ENCODE data around the gene GOLGA1. TPM values are rescaled to one million over a fixed set of nuclear protein-coding genes. Genes with fewer than 3 reads are reported as not detected.
"Not testable (repeated sequence)": the region's sequence is repeated elsewhere in the genome, so short reads cannot be mapped to it uniquely, and the experiment has no call there.

Gene GOLGA1
- total RNA-seq, 1 donor from 2014 or later, result 11.5 TPM

DNA sequence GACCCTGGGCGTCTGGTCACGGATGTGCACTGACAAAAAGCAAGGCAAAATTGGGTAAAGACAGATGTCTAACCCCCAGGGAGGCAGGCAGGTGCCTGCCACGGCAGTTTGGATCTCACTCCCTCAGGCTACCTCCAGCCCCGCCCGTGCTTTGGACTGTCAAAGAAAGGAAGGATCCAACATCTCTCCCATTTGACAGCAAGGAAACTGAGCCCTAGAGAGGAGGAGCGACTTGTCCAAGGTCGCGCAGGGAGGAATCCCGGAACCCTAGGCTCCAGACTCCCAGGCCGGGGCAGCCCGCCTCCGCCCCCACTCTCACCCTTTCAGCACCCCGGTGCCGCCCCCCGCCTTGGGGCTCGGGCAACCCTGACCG is 376 bp downstream of the GOLGA1 start:
- no peak for DNase-seq

DNA sequence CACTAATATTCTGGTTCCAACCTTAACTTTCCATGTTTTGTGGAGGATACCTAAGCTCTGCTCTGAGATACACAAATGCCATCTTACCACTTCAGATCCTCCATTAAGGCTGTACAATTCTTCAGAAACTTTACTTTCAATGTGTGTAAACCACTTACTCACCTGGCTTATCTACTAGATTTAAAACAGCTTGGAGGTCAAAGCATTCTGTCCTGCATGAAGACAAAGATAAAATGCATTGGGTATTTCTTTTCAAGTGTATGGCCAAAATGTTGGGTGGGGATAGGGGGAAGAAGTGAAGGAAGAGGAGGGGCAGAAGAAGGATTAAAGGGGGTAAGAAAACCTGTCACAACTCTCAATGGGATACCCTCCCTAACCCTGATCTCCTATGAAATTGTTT is 939 bp downstream of the GOLGA1 start:
- DNase-seq, result no peak

DNA sequence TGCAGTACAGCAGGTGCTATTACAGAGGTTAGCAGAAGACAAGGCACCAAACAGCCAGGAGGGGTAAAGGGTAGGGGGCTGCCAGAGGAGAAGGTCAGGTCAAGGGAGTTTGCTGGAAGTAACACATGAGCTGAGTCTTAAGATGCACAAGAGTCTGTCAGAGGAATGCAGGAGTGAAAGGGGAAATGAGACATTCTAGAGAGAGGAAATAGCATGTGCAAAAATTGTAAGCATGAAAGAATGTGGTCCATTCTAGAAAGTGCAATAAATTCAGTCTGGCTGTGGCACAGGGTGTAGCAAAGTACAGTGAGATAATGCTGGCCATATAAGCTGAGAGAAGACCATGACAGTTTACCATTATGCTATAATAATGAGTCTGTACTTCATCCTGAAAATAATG is 6.6 kb downstream of the GOLGA1 start:
- DNase-seq, result no peak

- no peak for DNase-seq
These were observed 8.6 kb downstream of the GOLGA1 start for GRCh38 chr9:124932333-124932732.

GRCh38 chr9:124929464-124929863 is 11.4 kb downstream of the GOLGA1 start:
- no peak for DNase-seq

GRCh38 chr9:124928116-124928515 is 12.8 kb downstream of the GOLGA1 start:
- DNase-seq, result no peak

DNA sequence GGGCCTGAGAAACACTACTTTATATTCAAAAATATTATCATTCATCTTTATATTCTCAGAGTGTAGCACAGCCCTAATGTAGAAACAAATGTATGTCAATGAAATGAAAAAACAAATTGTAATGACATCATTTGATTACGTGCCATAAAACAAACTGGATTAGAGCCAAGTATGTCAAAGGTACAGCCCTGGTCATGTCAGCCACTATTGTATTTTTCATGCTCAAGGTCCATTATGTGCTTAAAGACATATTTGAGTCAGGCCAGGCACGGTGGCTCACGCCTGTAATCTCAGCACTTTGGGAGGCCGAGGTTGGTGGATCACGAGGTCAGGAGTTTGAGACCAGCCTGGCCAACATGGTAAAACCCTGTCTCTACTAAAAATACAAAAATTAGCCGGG is 20.5 kb downstream of the GOLGA1 start:
- not testable (repeated sequence) for DNase-seq

- no peak for DNase-seq
These were observed 26.0 kb downstream of the GOLGA1 start for GRCh38 chr9:124914753-124915405.

DNA sequence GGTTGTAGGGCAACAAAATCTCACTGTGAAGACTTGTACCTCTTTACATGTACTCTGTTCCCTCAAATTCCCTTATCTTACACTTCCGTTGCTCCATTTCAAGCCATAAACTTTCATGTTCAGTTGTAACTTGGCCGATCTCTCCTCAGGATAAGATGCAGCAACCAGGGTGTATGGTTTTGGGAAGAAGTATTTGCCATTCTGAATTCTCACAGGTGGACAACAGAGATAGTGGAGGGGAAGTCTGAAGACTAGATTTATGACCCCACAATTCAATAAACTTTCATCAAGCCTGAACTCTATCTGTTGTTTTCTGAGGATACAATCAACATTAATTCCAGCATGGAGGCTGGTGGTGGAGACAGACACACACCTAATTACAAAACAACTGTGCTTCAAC is 27.5 kb downstream of the GOLGA1 start:
- DNase-seq, result no peak

GRCh38 chr9:124911766-124912165 is 29.1 kb downstream of the GOLGA1 start:
- no peak for DNase-seq

- DNase-seq, result no peak
These were observed 32.8 kb downstream of the GOLGA1 start for GRCh38 chr9:124908098-124908497.

GRCh38 chr9:124906966-124907365 is 33.9 kb downstream of the GOLGA1 start:
- DNase-seq, result no peak

- DNase-seq, result no peak
These were observed 41.0 kb downstream of the GOLGA1 start for GRCh38 chr9:124899845-124900244.

- DNase-seq, result no peak
These were observed 43.1 kb downstream of the GOLGA1 start for GRCh38 chr9:124897570-124898460.

GRCh38 chr9:124894741-124895170 is 46.1 kb downstream of the GOLGA1 start:
- DNase-seq, result no peak

DNA sequence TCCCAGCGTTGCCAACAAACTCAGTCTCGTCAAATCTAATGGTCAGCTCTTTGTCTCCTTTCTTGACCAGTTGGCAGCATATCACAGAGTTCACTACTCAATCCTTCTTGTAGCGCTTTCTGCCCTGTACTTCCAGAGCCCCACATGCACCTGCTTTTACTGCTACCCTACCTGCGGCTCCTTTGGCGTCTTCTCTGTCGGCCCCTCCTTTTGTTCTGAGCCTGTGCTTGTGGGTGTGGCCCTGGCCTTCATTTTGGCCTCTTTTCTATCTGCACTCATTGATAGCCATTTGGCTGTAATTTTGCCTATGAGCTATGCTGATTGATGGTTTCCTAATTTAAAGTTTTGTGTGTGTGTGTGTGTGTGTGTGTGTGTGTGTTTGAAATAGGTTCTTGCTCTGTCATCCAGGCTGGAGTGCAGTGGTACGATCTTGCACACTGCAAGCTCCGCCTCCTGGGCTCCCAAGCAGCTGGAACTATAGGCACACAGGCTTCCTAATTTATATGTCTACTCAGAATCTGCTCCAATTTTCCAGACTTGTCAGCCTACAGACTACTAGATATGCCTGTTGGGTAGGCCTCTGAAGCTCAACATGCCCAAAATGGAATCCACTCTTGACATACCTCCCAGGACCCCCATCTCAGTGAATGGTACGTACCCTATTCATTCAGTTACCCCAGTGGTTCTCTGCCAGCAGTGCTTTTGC is 46.7 kb downstream of the GOLGA1 start:
- DNase-seq, result no peak

DNA sequence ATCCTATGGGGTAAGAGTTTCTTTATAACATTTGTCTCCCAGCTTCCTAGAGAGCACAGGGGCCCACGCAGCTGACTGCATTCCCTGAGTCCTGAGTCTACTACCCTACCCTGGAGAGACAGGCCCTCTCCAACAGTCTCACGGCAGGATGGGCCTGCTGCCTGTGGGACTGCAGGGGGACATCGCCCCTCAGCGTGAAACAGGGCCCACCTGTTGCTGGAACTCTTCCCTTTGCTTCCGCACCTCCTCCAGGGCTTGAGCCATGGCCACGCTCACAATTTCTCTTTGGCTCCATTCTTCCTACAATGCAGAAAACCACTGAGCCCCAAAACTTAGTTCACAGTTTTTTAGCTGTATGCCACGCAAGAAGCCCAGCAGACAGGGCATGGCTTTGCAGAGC is 50.7 kb downstream of the GOLGA1 start:
- DNase-seq, result no peak

GRCh38 chr9:124889006-124889405 is 51.9 kb downstream of the GOLGA1 start:
- no peak for DNase-seq

- DNase-seq, result no peak
These were observed 53.1 kb downstream of the GOLGA1 start for GRCh38 chr9:124887832-124888231.

GRCh38 chr9:124886866-124887492 is 53.9 kb downstream of the GOLGA1 start:
- no peak for DNase-seq

- DNase-seq, result no peak
These were observed 54.4 kb downstream of the GOLGA1 start for GRCh38 chr9:124886461-124886860.

GRCh38 chr9:124885551-124885950 is 55.3 kb downstream of the GOLGA1 start:
- no peak for DNase-seq

DNA sequence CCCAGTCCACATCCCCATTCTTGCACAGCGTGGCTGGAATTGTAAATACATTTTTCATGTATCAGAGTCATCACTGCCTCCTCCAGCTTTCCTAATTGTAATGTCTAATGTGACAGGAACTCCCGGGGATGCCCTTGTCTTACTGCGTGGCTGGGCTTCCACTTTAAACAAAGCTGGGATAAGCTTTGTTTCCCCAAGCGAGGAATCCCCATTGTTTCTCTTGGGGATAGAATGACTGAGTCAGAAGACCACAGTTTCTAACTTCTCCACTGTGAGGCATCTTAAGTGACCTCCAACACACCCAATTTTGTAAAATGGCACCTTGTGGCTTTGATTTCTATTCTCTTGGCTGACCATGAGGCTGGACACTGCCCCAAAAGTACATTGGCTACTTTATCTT is 56.5 kb downstream of the GOLGA1 start:
- no peak for DNase-seq

Data from occipital lobe (tissue), 2 donors.